GM18519 (cell line): ENCODE results near the gene NLRC3.
A peak's percentile ranks its signal among the peaks of the same experiment; 100 is the strongest.
"Not testable (repeated sequence)": the region's sequence is repeated elsewhere in the genome, so short reads cannot be mapped to it uniquely, and the experiment has no call there.

Experiments used
- ATAC-seq: cut with Tn5 transposase; IDR thresholded peaks from one replicate; pipeline ENCODE4 v1.9.1; 2021; ENCODE audit warnings: mild to moderate bottlenecking, moderate library complexity; ENCODE audit not compliant: unreplicated experiment, low FRiP score

Gene NLRC3

DNA sequence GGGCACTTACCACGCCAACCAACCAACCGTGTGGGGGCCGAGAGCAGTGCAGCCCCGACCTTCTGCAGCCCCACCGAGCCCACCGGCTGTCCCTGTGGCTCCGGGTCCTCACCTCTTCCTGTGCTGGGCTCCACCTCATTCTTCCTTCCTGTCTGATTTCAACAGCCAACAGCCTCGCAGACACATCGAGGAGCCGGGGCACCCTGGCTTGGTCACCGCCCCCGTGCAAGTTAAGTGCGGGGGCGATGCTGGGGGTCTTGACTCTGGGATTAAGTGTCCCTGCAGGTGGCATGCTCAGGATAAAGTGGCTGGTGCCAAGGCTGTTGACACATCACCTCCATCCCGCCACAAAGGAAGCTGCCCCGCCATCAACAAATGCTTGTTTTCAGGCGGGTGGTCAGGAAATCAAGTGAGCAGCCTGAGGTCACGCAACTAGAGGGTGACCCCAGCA lies at the start of gene NLRC3:
NLRC3 (minus strand) TSS at position 102 of the 451 bp plus-strand sequence. CDS start 12,367 bp downstream, outside the sequence.
- no peak for ATAC-seq

DNA sequence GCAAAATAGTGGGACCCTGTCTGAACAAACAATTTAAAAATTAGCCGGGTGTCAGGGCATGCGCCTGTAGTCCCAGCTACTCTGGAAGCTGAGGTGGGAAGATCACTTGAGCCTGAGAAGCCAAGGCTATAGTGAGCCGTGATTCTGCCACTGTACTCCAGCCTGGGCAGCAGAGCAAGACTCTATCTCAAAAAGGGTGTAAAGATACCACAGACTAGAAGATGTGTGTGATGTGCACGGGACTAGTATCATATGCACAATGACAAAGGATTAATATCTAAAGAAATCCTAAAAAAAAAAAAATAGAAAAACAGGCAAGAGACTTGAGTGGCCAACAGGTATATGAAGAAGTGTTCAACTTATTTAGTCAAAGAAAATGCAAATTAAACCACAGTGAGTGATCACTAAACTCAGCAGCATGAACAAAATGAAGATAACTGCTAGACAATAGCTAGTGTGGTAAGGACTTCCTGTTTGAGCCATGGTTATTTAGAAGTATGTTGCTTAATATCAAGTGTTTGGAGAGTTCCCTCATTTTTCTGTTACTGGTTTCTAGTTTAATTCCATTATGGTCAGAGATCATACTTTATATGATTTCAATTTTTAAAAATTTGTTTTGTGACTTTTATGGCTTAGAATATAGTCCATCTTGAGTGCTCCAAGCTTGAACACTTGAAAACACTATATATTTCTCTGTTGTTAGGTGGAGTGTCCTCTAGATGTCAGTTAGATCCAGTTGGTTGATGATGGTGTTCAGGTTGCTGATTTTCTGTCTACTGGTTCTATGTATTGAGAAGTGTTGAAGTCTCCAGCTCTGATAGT lies 48.9 kb upstream of the NLRC3 start:
- ATAC-seq = no peak

GRCh38 chr16:3625331-3625730 lies 48.1 kb upstream of the NLRC3 start:
- ATAC-seq = no peak

DNA sequence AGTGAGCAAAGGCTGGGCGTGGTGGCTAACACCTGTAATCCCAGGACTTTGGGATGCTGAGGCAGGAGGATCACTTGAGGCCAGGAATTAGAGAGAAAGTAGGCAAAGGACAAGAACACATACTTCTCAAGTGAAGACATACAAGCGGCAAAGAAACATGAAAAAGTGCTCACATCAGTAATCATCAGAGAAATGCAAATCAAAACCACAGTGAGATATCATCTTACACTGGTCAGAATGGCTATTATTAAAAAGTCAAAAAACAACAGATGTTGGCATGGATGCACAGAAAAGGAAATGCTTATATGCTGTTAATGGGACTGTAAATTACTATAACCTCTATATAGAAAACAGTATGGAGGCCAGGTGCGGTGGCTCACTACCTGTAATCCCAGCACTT lies 46.4 kb upstream of the NLRC3 start:
- no peak for ATAC-seq

DNA sequence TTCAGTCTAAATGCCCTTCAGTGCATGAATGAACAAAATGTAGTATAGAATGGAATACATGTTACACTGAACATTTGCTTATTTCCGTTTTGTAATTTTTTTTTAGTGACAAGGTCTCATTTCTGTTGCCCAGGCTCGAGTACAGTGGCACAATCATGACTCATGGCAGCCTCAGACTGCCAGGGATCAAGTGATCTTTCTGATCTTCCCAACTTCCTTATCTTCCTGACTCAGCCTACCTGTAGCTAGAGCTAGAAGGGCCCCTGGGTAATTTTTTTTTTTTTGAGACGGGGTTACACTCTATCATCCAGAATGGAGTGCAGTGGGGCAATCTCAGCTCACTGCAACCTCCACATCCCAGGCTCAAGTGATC lies 41.6 kb upstream of the NLRC3 start:
- no peak for ATAC-seq

DNA sequence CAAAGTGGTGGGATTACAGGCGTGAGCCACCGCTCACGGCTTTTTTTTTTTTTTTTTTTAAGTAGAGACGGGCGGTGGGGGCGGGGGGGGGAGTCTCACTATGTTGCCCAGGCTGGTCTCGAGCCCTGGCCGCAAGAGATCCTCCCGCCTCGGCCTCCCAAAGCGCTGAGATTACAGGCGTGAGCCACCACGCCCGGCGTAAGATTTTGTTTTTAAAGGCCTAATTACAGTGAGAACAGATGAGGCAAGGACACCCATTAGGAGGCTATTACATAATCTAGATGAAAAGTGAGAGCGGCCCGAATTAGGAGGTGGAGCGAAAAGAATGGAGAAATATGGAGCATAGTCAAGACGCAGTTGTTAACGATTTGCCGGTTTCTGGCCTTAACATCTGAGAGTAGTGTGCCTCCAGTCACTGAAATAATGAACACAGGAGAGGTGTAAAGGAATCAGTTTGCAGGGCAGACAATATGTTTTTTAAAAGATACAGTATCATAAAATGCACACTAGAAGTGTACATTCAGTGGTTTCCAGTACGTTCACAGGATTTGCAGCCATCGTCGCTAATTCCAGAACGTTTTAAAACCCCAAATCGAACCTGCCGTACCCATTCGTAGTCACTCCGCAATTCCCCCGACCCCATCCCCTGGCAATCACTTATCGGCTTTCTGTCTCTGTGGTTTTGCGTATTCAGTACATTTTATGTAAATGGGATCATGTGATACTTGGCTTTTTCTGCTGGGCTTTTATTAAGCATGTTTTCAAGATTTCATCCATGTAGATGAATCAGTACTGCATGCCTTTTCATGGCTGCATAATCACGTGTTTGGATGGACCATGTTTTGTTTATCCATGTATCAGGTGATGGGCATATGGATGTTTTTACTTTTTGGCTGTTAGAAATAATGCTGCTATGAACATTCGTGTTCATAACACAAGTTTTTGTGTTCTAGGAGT lies 35.6 kb upstream of the NLRC3 start:
- no peak for ATAC-seq

- peak; percentile 70 for ATAC-seq
Observed at GRCh38 chr16:3611146-3611975, 34.2 kb upstream of the NLRC3 start, which contains the start of gene SLX4. SLX4 (minus strand) TSS chr16:3611606; CDS start chr16:3608964, 2,642 bp downstream.

DNA sequence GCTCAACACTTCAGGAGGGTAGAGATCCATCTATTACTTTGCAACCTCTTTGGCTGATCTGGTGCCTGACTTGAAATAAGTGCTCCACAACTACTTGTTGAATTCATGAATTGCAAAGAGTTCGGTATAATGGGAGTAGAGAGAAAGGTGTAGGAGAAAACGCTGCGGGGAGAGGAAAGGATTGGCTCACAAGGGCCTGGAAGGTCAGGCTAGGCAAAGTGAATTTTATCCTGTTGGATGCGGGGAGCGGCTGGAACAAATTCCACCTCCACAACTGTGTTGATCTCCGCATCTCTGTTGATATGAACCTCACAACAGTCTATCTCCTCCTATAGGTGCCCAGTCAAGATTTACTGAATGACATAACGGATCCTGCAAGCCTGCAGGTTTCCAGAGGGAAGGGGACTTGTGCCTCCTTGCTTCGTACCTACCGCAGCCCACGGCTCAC lies 33.5 kb upstream of the NLRC3 start:
- ATAC-seq = no peak

DNA sequence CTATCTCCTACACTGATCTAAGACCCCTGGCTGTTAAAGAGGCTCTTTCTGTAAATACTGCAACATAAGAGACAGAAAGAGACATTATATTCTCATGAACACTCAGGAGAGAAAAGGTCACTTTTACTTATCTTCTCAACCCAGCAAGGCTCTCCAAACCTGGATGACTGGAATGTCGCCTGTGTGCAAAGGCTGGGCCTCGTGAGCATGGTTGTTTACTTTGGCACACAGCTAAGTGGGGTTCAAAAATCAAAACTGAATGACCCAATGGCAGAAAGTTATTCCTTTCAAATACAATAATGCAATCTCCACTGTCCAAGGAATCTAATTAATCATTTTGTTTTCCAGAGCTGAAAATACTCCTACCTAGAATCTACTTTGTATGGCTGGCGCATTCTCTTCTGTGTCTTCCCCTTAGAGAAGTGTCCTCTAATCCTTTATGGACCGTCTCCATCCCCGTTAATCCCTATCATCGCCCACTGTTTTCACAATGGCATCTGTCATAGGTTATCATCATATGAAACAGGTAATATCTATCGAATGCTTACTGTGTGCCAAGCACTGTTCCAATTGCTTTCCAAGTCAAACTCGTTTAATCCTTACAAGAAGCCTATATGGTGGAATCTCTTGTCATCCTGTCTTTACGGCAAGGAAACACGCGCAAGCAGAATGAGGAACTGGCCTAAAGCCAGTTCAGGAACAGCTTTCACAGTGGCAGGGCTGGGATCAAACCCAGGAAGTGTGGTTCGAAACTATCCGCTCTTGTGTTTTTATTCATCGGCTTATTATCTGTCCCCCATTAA lies 32.9 kb upstream of the NLRC3 start:
- no peak for ATAC-seq

GRCh38 chr16:3608976-3609375 lies 31.8 kb upstream of the NLRC3 start:
- ATAC-seq = not testable (repeated sequence)

DNA sequence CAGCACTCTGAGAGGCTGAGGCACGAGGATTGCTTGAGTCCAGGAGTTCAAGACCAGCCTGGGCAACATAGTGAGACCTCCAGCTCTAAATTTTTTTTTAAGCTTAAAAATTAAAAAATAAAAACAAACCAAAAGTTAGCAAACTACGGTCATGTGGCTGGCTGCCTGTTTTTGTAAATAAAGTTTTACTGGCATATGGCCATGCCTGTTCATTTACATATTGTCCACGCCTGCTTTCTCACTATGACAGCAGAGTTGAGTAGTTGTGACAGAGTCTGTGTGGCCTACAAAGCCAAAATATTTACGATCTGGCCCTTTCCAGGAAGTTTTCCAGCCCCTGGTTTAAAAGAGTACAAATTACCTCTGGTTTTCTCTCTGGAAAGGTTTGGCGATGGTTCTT lies 30.9 kb upstream of the NLRC3 start:
- no peak for ATAC-seq

GRCh38 chr16:3607634-3608033 lies 30.4 kb upstream of the NLRC3 start:
- ATAC-seq = no peak

GRCh38 chr16:3607161-3607560 lies 30.0 kb upstream of the NLRC3 start:
- no peak for ATAC-seq

DNA sequence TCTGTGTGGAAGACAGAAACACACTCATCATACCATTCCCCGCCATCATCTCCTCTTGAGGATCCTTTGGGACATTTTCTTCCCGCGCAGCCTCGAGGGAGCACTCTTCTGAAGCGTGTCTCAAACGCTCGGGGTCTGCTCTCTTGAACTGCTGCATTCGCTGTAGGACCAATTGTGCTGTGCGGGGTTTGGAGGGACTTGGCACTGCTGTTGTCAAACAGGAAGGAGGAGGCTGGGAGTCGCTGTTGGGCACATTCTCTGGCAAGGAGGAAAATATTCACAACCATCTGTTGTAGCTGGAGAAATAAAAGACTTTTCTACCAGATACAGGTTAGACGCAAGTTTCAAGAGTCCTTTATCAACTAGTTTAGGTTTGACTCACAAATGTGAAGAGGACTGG lies 29.2 kb upstream of the NLRC3 start:
- no peak for ATAC-seq

GRCh38 chr16:3602320-3602653 lies 25.1 kb upstream of the NLRC3 start:
- no peak for ATAC-seq

- no peak for ATAC-seq
Observed at GRCh38 chr16:3601614-3602319, 24.6 kb upstream of the NLRC3 start.

DNA sequence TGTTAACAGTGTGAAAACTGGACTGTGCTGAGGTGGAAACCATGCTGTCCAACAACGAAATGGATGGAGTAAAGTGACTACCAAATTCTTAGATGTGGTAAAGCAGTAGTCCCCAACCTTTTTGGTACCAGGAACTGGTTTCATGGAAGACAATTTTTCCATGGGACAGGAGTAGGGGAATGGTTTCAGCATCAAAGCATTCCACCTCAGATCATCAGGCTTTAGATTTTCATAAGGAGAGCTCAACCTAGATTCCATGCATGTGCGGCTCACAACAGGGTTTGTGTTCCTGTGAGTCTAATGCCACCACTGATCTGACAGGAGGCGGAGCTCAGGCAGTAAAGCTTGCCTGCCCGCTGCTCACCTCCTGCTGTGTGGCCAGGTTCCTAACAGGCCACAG lies 22.7 kb upstream of the NLRC3 start:
- ATAC-seq = no peak

- no peak for ATAC-seq
Observed at GRCh38 chr16:3599121-3599520, 21.9 kb upstream of the NLRC3 start.

DNA sequence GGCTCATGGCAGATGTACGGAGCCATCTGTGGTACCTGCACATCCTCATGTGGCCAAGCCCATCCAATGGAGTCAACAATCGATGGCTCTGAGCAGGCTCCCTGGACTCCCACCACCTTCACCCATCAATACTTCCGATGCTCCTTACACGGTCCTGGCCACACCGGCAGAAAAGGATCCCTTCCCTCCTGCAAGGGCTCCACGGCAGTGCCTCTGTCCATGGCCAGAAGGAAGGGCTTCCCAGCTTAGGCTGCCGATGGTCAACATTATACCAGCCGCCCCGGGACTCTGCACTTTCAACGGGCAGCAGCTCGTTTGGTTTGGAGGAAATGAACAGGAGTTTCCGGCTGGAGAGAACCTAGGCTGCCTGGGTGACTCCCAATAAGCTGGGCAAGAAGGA lies 21.0 kb upstream of the NLRC3 start:
- no peak for ATAC-seq
